PC-9 (cell line): Measurements from ENCODE around the gene ELP4. TPM values are rescaled to one million over a fixed set of nuclear protein-coding genes. Genes with fewer than 3 reads are reported as not detected.
A peak's percentile ranks its signal among the peaks of the same experiment; 100 is the strongest.

Experiments
- BruUV-seq: library from RNA; stranded (reverse); fragments of 400-500 nt; replicated peaks from 2 replicates; lab custom pipeline; 2021; lab: Mats Ljungman, UMichigan
- CTCF ChIA-PET: fragments of 300-600 bp; sonication (Branson Sonifier 250); formaldehyde crosslinking; loops from one replicate; lab custom pipeline; 2022; ENCODE audit warnings: antibody characterized with exemption; lab: Charles Lee
- POLR2A ChIA-PET: fragments of 300-600 bp; sonication (Branson Sonifier 250); formaldehyde crosslinking; loops from one replicate; lab custom pipeline; 2022; ENCODE audit warnings: antibody characterized with exemption; ENCODE audit not compliant: unreplicated experiment; lab: Charles Lee
- DNase-seq, 2 experiments: peaks; one replicate each; pipeline versions ENCODE4 v3.0.0 to v3.0.0-alpha.2; 2015 to 2022; ENCODE audit warnings: mixed read lengths in 1 of 2
- H2AFZ ChIP-seq: fragments of 200-600 bp; sonication (generic); 2 replicates; pipeline ENCODE4 v1.8.1; 2017; ENCODE audit warnings: antibody characterized with exemption
- H3F3A ChIP-seq: fragments of 200-600 bp; sonication (generic); 2 replicates; pipeline ENCODE4 v1.8.1; 2017; ENCODE audit warnings: antibody characterized with exemption, mild to moderate bottlenecking, low read depth; ENCODE audit not compliant: insufficient read depth
- H3K27ac ChIP-seq: fragments of 200-600 bp; sonication (generic); 2 replicates; pipeline ENCODE4 v1.6.1; 2016; ENCODE audit warnings: mixed run types
- H3K27me3 ChIP-seq: fragments of 200-600 bp; sonication (generic); 2 replicates; pipeline ENCODE4 v1.6.1; 2016; ENCODE audit warnings: low read depth, mixed run types; ENCODE audit not compliant: insufficient read depth
- H3K36me3 ChIP-seq: fragments of 200-600 bp; sonication (generic); 2 replicates; pipeline ENCODE4 v1.6.1; 2016; ENCODE audit warnings: low read depth, mixed run types
- H3K4me1 ChIP-seq: fragments of 200-600 bp; sonication (generic); replicated peaks from 2 replicates; pipeline ENCODE4 v1.6.1; 2016; ENCODE audit warnings: mixed run types; ENCODE audit not compliant: insufficient read depth
- H3K4me2 ChIP-seq: fragments of 200-600 bp; sonication (generic); 2 replicates; pipeline ENCODE4 v1.6.1; 2017; ENCODE audit warnings: mixed run types
- H3K4me3 ChIP-seq: fragments of 200-600 bp; sonication (generic); 2 replicates; pipeline ENCODE4 v1.6.1; 2016; ENCODE audit warnings: mixed run types
- H3K79me2 ChIP-seq: fragments of 200-600 bp; sonication (generic); 2 replicates; pipeline ENCODE4 v1.6.1; 2017; ENCODE audit warnings: low read depth, mixed run types
- H3K9me2 ChIP-seq: fragments of 200-600 bp; sonication (generic); 2 replicates; pipeline ENCODE4 v1.8.1; 2017; ENCODE audit warnings: mild to moderate bottlenecking; ENCODE audit not compliant: insufficient read depth
- H3K9me3 ChIP-seq: fragments of 200-600 bp; sonication (generic); 2 replicates; pipeline ENCODE4 v1.8.1; 2016; ENCODE audit warnings: low read depth; ENCODE audit not compliant: insufficient read depth
- H4K20me1 ChIP-seq: fragments of 200-600 bp; sonication (generic); 2 replicates; pipeline ENCODE4 v1.8.1; 2017; ENCODE audit not compliant: insufficient read depth
- EZH2 ChIP-seq: fragments of 200-600 bp; sonication (generic); IDR thresholded peaks from 2 replicates; pipeline ENCODE4 v1.8.0; 2017; ENCODE audit warnings: antibody characterized with exemption, low read depth
- intact Hi-C: fragments of 100-400 bp; cut with micrococcal nuclease; formaldehyde crosslinking; loops from one replicate; pipeline ENCODE4 v1.10.0; 2022; ENCODE audit not compliant: unreplicated experiment
- total RNA-seq: library from RNA; stranded (reverse); gene quantifications from 2 replicates; pipeline ENCODE4 v1.2.3, GENCODE V29; 2021
- TF ChIP-seq, protein P1 (sequence below): fragments of 200-600 bp; sonication (generic); conservative IDR thresholded peaks from 2 replicates; pipeline ENCODE4 v1.6.1; 2017; ENCODE audit warnings: mixed run types, antibody characterized with exemption, mild to moderate bottlenecking, moderate library complexity

Gene ELP4
- total RNA-seq, 1 experiment from 2014 or later = 20.5 TPM

GRCh38 chr11:31645747-31646146, 136.2 kb downstream of the ELP4 start:
- no TSS peak for BruUV-seq
- Histone ChIP-seq H3F3A (no peaks in the 10 kb centered on the region), H3K27ac (no peak overlapping the region), H3K9me2 (no peaks in the 10 kb centered on the region), H3K4me3 (no peak overlapping the region), H3K9me3 (no peaks in the 10 kb centered on the region), H3K4me2 (no peak overlapping the region), H4K20me1 (no peaks in the 10 kb centered on the region), H3K36me3 (no peaks in the 10 kb centered on the region), H2AFZ (no peak overlapping the region), H3K79me2 (no peaks in the 10 kb centered on the region), H3K27me3 (no peaks in the 10 kb centered on the region), H3K4me1 (peaks cover 8% of the 10 kb centered on the region; the same call in 1 of the 2 replicates)
- DNase-seq = peak; percentile 18 to 54
- CTCF ChIA-PET = no interaction called here
- TF ChIP-seq, protein P1, sequence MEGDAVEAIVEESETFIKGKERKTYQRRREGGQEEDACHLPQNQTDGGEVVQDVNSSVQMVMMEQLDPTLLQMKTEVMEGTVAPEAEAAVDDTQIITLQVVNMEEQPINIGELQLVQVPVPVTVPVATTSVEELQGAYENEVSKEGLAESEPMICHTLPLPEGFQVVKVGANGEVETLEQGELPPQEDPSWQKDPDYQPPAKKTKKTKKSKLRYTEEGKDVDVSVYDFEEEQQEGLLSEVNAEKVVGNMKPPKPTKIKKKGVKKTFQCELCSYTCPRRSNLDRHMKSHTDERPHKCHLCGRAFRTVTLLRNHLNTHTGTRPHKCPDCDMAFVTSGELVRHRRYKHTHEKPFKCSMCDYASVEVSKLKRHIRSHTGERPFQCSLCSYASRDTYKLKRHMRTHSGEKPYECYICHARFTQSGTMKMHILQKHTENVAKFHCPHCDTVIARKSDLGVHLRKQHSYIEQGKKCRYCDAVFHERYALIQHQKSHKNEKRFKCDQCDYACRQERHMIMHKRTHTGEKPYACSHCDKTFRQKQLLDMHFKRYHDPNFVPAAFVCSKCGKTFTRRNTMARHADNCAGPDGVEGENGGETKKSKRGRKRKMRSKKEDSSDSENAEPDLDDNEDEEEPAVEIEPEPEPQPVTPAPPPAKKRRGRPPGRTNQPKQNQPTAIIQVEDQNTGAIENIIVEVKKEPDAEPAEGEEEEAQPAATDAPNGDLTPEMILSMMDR = no peak
- no peak for TF ChIP-seq EZH2
- POLR2A ChIA-PET = no interaction called here
- intact Hi-C loops = loop anchor here (2.0 kb wide), 1 partner anchor 165 kb away; the partner anchor contains the start of gene PAX6

DNA sequence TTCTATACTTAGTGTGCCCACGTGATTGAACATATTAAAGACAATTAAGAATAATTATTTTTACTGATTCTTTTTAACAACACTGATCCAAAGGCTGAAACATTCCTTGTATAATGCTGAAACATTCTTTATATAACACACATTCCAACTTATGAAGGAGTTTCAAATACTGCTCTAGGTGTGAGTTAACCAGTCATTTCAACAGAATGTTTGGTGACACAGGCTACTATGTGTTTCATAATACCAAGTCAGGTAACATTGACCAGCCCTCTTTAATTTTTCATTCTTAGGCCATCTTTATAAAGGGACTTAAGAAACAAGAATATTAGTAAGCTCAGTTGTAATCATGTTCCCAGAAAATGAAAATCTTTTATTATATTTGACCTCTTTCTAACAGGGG, 136.6 kb downstream of the ELP4 start:
- Histone ChIP-seq H3F3A (no peaks in the 10 kb centered on the region), H4K20me1 (no peaks in the 10 kb centered on the region), H3K9me3 (no peaks in the 10 kb centered on the region), H3K4me3 (no peak overlapping the region), H3K27me3 (no peaks in the 10 kb centered on the region), H3K27ac (no peak overlapping the region), H3K79me2 (no peaks in the 10 kb centered on the region), H3K36me3 (no peaks in the 10 kb centered on the region), H3K4me2 (no peak overlapping the region), H3K4me1 (peaks cover 8% of the 10 kb centered on the region; the same call in 1 of the 2 replicates), H3K9me2 (no peaks in the 10 kb centered on the region), H2AFZ (no peak overlapping the region)
- no peak for TF ChIP-seq EZH2
- TF ChIP-seq, protein P1 = no peak
- no peak for DNase-seq
- ChIA-PET POLR2A (no interaction called here), CTCF (no interaction called here)
- BruUV-seq = no TSS peak
- intact Hi-C loops = no loop called here

DNA sequence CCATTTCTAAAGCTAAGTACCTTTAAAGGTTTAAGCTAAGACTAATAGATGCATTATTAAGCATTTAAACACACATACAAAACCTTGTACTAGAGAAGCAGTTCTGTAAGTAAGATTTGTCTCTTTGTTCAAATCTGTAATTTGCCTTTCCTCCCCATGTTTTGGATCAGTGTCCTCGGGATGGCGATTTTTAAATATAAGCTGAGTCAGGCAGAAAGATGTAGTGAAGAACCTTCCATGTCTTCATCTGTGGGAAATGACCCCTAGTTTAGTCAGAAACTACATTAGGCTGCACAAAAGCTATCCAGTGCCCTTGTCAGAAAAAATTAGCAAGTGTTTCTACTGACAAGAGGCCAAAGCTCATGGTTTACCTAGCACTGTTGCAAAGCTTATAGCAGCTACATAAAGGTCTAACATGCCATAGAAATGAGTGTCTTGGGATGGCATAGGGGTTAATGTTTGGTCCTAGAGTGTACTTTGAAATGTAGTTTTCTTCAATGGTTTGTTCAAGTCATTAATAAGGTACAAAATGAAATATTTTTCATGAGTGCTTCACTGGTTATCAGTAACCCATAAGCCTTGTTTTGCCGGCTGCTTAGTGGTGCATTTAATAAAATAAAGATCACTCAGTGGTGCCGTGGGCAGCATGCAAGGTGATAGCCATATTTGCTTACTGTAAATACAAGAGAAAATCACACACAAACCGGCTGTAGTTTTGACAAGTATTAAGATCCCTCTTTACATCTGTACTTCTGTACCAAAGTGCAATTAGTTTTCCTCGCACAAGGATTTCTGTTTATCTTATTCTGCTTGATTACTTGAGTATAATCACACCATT, 139.8 kb downstream of the ELP4 start:
- H3K9me2 ChIP-seq = no peaks in the 10 kb centered on the region
- H3K4me3 ChIP-seq = no peak overlapping the region
- H3K36me3 ChIP-seq = no peaks in the 10 kb centered on the region
- H3K27me3 ChIP-seq = no peaks in the 10 kb centered on the region
- H3F3A ChIP-seq = no peaks in the 10 kb centered on the region
- CTCF ChIA-PET = no interaction called here
- TF ChIP-seq, protein P1 = no peak
- no peak for TF ChIP-seq EZH2
- no peak for DNase-seq
- POLR2A ChIA-PET = interaction anchor here (0.6 kb wide), 1 partner anchor 138 kb away, joined by 5 read pairs; no protein-coding TSS in a partner anchor
- no peak overlapping the region for H3K4me2 ChIP-seq
- no peak overlapping the region for H2AFZ ChIP-seq
- no peaks in the 10 kb centered on the region for H3K9me3 ChIP-seq
- H4K20me1 ChIP-seq = no peaks in the 10 kb centered on the region
- intact Hi-C loops = no loop called here
- H3K27ac ChIP-seq = no peak overlapping the region
- H3K4me1 ChIP-seq = peaks cover 8% of the 10 kb centered on the region; the same call in 1 of the 2 replicates
- H3K79me2 ChIP-seq = no peaks in the 10 kb centered on the region
- BruUV-seq = no TSS peak
